ENCODE results near the gene HLA-B.

HLA-B gene

DNA sequence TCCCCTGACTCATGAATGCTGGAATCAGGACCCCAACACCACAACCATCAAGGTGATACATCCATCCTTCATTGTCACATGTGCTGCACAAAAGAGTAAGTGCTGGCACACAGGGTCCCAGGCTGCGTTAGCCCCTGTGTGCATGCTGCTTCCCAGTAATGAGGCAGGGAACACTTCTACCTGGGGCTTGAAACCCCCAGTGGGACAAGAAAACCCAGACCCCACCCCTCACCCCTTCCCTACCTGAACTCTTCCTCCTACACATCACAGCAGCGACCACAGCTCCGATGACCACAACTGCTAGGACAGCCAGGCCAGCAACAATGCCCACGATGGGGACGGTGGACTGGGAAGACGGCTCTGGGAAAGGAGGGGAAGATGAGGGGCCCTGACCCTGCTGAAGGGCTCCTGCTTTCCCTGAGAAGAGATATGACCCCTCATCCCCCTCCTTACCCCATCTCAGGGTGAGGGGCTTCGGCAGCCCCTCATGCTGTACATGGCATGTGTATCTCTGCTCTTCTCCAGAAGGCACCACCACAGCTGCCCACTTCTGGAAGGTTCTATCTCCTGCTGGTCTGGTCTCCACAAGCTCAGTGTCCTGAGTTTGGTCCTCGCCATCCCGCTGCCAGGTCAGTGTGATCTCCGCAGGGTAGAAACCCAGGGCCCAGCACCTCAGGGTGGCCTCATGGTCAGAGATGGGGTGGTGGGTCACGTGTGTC lies 2.0 kb downstream of the HLA-B start:
- DNase-seq (ENCODE audit: extremely low spot score, insufficient read length, low read depth), result no peak
- no peak for FAIRE-seq

DNA sequence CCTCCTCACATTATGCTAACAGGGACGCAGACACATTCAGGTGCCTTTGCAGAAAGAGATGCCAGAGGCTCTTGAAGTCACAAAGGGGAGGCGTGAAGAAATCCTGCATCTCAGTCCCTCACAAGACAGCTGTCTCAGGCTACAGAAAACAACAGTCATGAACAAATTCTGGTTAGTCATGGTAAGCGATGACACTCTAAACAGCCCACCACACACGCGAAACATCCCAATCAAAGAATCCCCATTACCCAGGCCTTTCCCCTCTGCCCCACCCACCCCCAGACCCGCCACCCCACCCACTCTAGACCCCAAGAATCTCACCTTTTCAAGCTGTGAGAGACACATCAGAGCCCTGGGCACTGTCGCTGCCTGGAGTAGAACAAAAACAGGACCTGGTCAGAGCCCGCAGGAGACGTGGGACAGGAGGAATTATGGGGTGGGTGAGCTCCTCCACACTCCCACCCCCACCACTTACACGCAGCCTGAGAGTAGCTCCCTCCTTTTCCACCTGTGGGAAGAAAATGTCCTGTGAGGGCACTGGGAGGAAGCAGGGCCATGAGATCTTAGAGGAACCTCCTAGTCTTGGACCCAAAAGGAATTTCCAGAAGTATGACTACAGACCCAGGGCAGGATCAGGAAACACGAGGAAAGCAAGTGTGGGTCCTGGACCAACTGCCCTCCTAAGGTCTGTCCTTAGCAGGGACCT lies 2.7 kb downstream of the HLA-B start:
- no peak for FAIRE-seq
- DNase-seq (ENCODE audit: extremely low spot score, insufficient read length, low read depth), result no peak

DNA sequence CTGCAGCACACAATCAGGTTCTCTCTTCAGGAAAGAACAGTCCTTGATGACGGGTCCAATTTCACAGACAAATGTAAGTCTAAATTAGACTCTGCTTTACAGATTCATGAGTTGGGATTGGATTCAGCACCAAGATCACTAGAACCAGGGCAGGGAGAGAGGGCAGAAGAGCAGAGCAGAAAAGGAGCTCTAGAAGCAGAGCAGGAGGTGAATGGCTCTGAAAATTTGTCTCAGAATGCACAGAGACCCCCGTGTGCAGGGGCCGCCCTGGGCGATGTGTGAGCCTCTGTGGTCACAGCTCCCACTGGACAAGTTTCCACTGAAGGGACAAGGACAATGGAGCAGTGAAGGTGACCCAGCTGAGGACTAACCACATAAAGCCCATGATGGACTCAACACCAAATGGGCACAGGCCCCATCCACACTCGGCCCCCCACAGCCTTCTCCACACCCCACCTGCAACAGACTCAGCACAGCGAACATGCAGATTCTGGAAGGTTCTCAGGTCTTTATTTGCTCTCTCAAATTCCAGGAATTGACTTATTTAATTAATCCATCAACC lies 3.5 kb downstream of the HLA-B start:
- no peak for FAIRE-seq
- no peak for DNase-seq (ENCODE audit: extremely low spot score, insufficient read length, low read depth)

DNA sequence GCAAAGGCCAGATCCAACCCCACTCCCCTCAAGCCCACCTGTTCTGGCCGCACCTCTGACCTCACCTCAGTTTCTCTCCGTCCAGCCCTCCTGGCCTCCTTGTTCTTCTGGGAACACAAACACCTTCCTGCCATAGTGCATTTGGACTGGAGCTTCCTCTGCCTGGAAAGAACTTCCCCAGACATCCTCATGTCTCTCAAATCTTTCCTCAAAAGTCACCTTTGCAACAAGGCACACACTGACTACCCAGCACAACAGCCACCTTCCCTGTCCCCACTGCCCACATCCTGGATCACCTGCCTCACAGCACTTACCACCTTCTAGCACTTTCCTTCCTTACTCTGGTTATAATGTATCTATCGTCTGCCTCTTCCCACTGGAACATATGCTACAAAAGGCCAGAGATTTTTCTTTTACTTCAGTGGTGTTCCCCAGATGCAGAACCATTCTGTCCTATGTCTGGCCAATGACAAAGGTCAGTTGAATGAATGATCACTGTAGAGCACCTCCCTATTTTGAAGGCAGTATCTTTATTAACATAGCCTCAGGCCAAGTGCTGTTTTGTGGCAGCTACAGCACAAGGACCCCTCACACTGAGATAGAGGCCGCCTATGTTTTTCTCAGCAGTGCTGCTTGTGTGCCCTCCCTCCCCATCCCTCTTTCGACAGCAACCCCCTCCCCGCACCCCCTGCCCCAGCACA lies 4.1 kb downstream of the HLA-B start:
- no peak for FAIRE-seq
- DNase-seq (ENCODE audit: extremely low spot score, insufficient read length, low read depth), result no peak

DNA sequence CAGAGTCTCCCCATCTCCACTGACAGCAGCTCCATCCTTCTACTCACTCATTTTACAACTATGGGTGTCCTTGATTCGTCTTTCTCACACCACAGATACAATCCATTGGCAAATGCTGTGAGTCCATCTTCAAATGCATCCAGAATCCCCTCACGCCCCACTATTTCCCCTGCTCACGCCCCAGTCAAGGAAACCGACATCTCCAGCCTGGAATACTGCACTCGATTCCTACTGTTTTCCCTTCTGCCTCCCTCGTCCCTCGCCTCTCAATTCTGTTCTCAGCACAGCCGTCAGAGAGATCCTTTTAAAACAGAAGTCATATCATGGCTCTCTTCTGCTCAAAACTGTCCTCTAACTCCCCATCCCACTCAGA lies 4.7 kb downstream of the HLA-B start:
- no peak for DNase-seq (ENCODE audit: extremely low spot score, insufficient read length, low read depth)
- peak; percentile 35 for FAIRE-seq

DNA sequence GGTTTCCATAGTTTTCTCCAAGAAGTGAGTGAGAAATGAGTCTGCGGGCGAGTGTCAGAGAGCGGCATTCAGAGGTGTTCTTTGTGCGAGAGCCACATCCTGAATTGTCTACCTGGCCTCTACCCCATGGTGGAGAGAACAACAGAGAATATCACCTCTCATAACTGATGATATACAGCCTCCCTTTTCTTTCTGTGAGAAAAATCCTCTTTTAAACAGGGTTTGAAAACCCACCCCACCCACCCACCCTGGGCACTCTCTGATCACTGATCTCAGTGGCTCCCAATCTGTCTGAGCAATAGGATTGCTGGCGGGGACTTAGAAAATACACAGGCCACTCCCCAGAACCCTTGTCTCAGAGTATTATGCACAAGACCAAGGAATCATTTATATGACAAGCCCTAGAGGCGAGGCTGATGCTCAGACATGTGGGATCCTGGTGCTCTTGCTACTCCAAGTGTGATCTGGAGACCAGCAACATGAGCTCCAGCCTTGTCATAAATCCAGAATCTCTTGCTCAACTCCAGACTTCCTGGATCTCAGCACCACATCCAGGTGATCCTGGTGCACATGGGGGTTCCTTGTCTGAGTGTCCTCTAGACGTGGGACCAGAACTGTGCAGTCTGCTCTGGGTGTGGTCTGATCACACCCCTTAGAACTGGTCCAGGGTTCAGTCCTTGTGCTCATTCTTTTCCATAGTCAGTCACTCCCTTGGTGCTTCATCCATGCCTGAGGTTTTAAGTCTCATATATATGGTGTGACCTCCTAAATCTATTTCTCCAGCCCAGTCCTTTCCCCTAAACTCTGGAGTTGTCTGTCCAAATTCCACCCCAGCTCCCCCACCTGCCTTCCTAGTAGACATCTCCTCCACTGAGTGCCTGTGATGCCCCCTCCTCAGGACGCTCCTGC lies 5.3 kb downstream of the HLA-B start:
- FAIRE-seq, result no peak
- DNase-seq (ENCODE audit: extremely low spot score, insufficient read length, low read depth), result no peak

DNA sequence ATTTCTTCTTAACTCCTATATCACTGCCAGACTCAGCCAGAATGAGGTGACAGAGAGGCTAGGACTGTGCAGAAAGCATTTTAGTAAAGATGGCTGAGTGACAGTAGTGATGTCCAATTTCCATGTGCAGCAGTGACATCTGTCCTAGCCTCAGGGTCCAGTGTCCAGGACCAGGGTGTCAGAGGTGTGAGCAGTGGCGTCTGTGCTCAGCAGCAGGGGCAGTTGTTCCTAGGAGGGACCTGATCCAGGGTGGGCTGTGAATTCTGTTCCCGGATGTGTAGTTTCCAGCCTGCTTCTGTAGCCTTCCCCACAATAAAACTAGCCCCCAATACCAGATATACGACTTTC lies 6.0 kb downstream of the HLA-B start:
- DNase-seq (ENCODE audit: extremely low spot score, insufficient read length, low read depth) (no peak), FAIRE-seq (no peak)

DNA sequence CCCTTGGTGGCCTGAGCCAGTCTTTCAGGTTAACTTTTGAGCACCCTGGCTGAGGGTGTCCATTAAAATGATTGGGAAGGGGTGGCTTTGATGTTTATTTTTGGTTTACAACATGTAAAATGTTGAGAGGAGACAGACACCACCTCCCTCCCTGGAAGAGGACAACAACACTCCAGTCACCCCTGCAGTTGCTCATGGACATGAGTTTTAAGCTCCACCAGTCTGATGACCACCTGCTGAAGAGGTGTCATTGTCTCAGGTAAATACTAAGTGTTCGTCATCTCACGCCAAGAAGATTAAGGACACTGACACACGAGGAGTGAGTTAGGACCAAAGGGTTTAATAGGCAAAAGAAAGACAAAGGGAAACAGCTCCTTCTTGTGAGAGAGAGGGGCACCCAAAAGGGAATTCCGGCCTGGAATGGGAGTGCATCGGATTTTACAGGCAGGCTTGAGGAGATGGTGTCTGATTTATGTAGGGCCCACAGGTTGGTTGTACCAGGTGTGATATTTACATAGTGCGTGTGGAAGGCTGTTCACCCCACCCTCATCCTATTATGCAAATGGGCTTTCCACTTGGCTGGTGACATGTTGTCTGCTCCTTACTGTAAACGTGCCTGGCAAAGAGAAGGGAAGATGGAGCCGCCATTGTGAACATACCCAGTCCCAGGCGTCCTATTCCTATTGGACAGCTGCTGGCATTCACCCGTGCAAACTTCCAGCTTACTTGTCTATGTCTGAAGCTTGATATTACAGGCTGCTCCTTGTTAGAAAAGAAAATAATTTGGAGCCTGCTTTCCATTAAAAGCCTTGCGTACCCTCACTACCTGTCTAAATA lies 6.6 kb downstream of the HLA-B start:
- FAIRE-seq (no peak), DNase-seq (ENCODE audit: extremely low spot score, insufficient read length, low read depth) (no peak)

DNA sequence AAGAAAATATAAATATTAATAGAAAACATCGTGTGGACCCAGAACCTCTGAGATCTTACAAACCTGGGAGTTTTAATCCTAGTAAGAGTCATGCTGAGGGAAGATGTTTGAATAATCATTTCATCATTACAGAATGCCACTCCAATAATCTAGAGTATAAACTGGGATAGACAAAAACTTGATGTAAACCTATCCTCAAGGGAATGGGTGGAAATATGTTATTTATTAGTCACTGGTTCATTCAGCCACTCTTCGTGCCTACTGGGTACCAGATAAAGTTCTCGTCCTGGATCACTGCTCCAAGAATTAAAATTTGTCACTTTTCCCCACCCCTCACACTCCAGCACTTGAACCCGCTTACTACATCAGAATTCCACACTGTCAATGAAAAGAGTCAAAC lies 7.7 kb downstream of the HLA-B start:
- DNase-seq (ENCODE audit: extremely low spot score, insufficient read length, low read depth), result no peak
- no peak for FAIRE-seq

DNA sequence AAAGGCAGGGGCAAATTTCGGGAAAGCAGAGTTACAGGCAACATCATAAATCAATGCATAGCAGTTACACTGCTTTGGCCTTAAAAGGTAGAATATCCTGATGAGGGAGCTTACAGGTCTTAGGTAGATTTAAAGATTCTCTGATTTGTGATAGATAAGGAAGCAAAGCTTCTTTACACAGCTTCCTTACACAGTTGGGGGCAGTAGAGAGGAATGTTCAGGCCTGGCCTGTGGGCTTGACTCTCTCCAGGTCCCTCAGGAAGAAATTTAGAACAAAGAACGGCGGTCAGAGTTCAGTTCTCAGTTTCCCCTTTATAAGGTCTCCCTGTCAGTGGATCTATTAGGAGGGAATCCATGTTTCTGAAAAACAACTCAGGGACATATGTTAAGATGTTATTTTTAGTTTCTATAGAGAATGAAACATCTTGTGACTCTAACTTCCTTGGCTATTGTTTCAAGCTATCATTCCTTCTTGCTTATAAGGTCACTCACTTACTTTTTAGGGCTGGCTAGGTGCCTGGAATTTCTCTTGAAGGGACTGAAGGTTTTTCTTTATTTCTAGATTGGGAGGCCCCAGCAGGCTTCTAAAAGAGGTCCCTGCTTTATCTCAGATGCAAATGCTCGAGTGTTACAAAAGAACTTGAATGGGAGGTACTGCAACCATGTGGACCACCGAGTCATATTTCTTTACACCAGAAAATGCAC lies 11.8 kb downstream of the HLA-B start:
- FAIRE-seq, result no peak

DNA sequence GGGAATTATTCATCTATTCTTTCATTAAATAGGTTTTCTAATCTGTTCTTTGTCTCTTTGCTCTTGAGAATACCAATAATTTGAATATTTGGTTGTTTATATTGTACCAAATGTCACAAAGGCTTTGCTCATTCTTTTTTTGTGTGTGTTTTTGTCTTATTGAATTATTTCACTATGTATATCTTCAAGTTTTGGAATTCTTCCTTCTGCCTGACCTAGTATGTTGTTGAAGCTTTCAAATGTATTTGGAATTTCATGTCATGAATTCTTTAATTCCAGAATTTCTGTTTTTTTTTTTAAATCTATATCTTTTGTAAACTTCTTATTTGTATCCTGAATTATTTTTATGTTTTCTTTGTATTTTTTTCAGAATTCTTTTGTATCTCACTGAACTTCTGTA lies 16.8 kb downstream of the HLA-B start:
- no peak for FAIRE-seq
- no peak for DNase-seq (ENCODE audit: extremely low spot score, insufficient read length, low read depth)

More for the DNA sequence above, 11.8 kb downstream of the HLA-B start:
- no peak for DNase-seq (ENCODE audit: extremely low spot score, insufficient read length, low read depth)

DNA sequence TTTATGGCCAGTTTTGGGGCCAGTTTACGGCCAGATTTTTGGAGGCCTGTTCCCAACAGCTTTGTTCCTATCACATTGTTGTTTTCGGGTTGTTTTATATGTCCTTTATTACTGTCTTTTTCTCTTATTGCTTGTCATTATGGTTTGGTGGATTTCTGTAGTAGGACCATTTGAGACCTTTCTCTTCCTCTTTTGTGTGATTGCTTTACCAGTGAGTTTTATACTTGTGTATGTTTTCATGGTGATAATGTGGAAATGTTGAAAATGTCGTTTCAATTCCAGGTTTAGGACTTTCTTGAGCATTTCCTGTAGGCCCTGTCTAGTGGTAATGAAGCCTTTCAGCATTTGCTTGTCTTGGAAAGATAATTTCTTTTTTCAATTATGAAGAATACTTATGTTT lies 17.8 kb downstream of the HLA-B start:
- FAIRE-seq (no peak), DNase-seq (ENCODE audit: extremely low spot score, insufficient read length, low read depth) (no peak)

DNA sequence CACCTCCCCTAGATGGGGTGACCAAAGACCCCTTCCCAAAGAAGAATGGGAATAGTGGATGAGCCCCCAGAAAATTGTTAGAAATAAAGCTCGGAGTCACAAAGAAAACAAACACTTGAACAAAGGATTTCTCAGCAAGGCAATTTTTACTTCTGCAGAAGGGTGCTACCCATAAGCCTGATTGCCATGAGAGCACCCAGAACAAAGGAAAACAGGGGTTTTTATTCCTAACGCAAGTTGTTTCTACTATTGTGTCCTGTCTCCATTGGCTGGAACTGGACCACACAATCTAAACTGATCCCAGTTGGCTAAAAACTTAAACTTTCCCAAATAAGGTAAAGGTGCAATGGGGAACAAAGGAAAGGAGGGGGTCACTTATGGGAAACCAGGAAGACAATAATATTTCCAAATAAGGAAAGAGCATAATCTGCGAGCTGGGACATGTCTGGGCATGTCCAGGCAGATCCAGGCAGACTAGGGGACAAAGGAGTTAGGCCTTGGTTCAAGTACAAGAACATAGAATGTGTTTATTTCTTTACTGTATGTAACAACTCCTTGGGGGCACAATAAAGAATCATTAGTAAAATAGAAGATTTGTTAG lies 20.0 kb downstream of the HLA-B start:
- DNase-seq (ENCODE audit: extremely low spot score, insufficient read length, low read depth) (no peak), FAIRE-seq (no peak)

DNA sequence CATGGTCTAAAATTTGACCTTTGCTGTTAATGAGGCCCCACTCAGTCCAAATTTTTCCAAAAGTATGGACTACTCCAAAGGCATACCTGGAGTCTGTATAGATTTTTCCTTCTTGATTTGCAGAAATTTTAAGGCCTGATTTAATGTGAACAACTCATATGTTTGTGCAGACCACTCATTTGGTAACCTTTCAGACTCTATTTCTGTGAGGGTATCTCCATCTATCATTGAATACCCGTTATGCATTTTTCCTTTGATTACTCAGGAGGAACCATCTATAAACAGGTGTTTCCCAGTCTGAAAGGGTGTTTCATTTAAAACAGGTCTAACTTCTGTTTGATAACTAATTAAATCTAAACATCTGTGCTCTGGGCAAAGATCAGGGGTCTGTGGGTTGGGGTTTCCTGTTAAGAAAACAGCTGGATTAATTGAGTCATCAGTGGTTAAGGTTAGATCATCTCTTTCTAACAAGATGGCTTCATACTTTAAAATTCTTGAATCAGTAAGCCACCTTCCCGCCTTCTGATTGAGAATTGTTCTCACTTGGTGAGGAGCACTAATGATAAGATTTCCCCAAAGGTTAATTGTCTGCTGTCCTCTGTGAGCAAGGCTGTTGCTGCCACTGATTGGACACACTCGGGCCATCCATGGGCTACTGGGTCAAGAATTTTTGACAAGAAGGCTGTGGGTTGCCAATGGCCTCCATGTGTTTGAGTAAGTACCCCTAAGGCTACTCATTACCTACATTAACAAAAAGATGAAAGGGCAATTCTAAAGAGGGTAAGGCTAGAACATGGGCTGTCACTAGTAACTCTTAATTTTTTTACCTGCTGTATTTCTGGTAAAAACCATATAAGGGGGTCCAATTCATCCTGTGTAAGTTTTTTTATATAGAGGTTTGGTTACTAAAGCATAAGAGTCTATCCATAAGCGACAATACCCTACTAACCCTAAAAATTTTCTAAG lies 24.1 kb downstream of the HLA-B start:
- FAIRE-seq, result no peak
- DNase-seq (ENCODE audit: extremely low spot score, insufficient read length, low read depth), result no peak

DNA sequence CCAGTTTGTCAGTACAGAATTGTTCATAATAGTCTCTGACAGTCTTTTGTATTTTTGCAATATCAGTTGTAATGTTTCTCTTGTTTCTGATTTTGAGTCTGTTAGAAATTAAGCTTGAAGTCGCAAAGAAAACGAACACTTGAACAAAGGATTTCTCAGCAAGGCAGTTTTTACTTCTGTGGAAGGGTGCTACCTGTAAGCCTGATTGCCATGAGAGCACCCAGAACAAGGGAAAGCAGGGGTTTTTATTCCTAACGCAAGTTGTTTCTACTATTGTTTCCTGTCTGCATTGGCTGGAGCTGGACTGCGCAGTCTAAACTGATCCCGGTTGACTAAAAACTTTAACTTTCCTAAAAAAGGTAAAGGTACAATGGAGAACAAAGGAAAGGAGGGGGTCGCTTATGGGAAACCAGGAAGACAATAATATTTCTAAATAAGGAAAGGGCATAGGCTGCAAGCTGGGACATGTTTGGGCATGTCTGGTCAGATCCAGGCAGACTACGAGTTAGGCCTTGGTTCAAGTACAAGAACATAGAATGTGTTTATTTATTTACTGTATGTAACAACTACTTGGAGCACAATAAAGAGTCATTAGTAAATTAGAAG lies 28.5 kb downstream of the HLA-B start:
- DNase-seq (ENCODE audit: extremely low spot score, insufficient read length, low read depth), result no peak
- no peak for FAIRE-seq

DNA sequence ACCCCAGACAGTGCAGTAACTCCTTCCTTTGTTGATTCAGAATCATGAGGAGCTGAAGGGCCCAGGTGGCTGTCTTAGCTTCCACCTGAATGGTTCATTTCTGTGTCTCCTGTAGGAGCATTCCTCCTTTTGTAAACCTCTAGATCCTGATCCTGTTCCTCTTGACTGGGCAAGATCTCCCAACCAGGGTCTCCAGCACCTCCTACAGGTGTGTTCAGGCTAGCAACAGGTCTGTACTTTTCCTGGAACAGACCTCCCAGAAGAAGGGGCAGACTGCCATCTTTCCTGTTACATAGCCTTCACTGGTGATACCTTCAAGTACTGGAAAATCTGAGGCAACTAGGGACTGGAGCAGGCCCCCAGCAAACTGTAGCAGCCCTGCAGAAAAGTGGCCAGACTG lies 35.2 kb downstream of the HLA-B start:
- DNase-seq (ENCODE audit: extremely low spot score, insufficient read length, low read depth) (no peak), FAIRE-seq (no peak)

All from GM18507 (cell line).